Omental fat pad (tissue), 4 donors: ENCODE data around the gene OR8G1. TPM values are rescaled to one million over a fixed set of nuclear protein-coding genes. Genes with fewer than 3 reads are reported as not detected.
"Not testable (repeated sequence)": the region's sequence is repeated elsewhere in the genome, so short reads cannot be mapped to it uniquely, and the experiment has no call there.

Experiments
- ATAC-seq: fragments of 150-250 bp; one replicate; pipeline ENCODE4 v1.9.1; 2016; ENCODE audit warnings: mild to moderate bottlenecking, moderate library complexity; ENCODE audit not compliant: low FRiP score
- DNase-seq: peaks from one replicate; pipeline ENCODE4 v3.0.0-alpha.2; 2019; ENCODE audit warnings: low spot score
- total RNA-seq, 4 donors: library from RNA; depleted of rRNA; stranded (reverse); fragments of >200 nt; gene quantifications; one replicate each; pipeline ENCODE4 v1.1.0, GENCODE V29; 2016
- TF ChIP-seq, protein P1 (sequence below), 3 donors: fragments of 450-650 bp; IDR thresholded peaks; one replicate each; pipeline ENCODE4 v1.5.1; 2016 to 2017; ENCODE audit warnings: antibody characterized with exemption in 3 of 3, mild to moderate bottlenecking in 3 of 3, moderate library complexity in 2 of 3

Gene OR8G1
- total RNA-seq, 4 donors from 2014 or later = not detected

DNA sequence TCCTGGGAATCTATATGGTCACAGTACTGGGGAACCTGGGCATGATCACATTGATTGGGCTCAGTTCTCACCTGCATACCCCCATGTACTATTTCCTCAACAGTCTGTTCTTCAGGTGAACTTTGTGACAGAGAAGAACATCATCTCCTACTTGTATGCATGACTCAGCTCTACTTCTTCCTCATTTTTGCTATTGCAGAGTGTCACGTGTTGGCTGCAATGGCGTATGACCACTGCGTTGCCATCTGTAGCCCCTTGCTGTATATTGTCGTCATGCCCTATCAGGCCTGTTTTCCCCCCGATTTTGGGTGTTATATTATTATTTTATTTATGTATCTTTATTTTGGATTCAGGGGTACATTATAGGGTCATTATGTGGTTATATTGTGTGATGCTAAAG is 2.4 kb upstream of the OR8G1 start:
- DNase-seq (no peak), ATAC-seq (no peak)
- TF ChIP-seq, protein P1, sequence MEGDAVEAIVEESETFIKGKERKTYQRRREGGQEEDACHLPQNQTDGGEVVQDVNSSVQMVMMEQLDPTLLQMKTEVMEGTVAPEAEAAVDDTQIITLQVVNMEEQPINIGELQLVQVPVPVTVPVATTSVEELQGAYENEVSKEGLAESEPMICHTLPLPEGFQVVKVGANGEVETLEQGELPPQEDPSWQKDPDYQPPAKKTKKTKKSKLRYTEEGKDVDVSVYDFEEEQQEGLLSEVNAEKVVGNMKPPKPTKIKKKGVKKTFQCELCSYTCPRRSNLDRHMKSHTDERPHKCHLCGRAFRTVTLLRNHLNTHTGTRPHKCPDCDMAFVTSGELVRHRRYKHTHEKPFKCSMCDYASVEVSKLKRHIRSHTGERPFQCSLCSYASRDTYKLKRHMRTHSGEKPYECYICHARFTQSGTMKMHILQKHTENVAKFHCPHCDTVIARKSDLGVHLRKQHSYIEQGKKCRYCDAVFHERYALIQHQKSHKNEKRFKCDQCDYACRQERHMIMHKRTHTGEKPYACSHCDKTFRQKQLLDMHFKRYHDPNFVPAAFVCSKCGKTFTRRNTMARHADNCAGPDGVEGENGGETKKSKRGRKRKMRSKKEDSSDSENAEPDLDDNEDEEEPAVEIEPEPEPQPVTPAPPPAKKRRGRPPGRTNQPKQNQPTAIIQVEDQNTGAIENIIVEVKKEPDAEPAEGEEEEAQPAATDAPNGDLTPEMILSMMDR (IDR thresholded peaks at IDR 0.05) = no peak

- DNase-seq, ATAC-seq: not testable (repeated sequence)
These were observed 9.0 kb downstream of the OR8G1 start for GRCh38 chr11:124249869-124250268.

DNA sequence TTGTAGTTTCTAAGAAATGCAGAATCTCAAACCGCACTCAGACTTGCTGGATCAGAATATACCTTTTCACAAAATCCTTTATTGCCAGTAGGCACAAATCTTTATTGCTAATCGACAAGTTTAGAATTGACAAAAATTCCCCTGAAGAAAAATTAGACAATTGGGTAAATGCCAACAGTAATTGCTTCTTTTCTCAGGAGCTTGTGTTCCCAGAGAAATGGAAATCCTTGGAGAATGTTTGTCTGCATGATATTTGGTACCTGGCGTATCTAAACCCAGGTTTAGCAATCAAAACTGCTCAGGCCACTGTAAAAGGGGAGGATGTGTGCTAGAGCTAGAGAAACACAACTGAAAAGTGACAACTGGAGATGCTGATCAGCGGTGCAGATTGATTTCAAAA is 15.2 kb downstream of the OR8G1 start, which contains the start of gene OR8G5:
TSS of gene OR8G5 (plus strand) at position 301 of the 400 bp plus-strand sequence. CDS start 8,556 bp downstream, outside the sequence.
- DNase-seq (no peak), ATAC-seq (no peak)
- TF ChIP-seq, protein P1 (IDR thresholded peaks at IDR 0.05) = no peak

- ATAC-seq, DNase-seq: not testable (repeated sequence)
These were observed 24.1 kb downstream of the OR8G1 start for GRCh38 chr11:124265041-124265440.

DNA sequence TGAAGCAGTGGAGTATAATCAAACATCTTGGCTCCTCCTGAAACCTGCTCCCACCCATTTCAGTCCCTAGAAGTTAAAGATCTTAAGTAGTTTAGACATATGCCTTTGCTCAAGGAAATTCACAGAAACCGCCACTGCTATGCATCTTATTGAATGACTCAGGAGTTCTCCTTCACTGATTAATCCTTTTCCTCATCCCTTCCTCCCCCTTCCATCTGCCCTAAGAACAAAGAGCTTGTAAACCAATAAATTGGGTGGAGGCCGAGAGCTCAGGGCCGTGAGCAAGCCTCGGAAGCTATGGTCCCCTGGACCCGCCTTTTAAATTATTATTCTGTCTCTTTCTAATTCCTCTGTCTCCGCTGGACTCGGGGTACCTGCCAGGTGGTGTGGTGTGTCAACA is 30.0 kb downstream of the OR8G1 start:
- not testable (repeated sequence) for DNase-seq, ATAC-seq

- DNase-seq (no peak), ATAC-seq (no peak)
- TF ChIP-seq, protein P1 (IDR thresholded peaks at IDR 0.05) = no peak
These were observed 33.1 kb downstream of the OR8G1 start for GRCh38 chr11:124274000-124274399.

GRCh38 chr11:124276081-124276480 is 35.2 kb downstream of the OR8G1 start:
- DNase-seq (no peak), ATAC-seq (no peak)
- TF ChIP-seq, protein P1 (IDR thresholded peaks at IDR 0.05) = no peak

GRCh38 chr11:124277207-124277606 is 36.3 kb downstream of the OR8G1 start:
- TF ChIP-seq, protein P1 (IDR thresholded peaks at IDR 0.05) = no peak
- DNase-seq (no peak), ATAC-seq (no peak)

DNA sequence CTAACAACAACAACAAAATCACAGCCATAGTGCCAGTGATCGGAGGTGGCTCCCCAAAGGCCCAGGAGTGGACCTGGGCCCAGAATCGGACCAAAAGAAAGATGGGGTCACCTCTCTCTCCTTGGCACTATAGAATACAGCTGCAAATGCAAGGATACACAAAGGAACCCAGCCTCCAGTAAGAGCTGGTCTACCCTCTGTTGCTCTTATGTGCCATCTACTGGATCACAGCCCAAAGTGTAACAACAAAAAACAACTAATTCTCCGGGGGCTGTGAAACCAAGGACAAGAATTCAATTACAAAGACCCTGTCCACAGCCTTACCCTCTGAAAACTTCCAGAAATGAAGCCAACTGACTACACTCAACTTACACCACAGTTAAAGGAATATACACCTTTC is 36.9 kb downstream of the OR8G1 start:
- no peak for ATAC-seq
- no peak for DNase-seq
- TF ChIP-seq, protein P1 (IDR thresholded peaks at IDR 0.05) = no peak
